SU-DHL-6 (cell line): ENCODE results near the gene ZNF101.
"Not testable (repeated sequence)": the region's sequence is repeated elsewhere in the genome, so short reads cannot be mapped to it uniquely, and the experiment has no call there.

Experiments used
- CTCF ChIP-seq: fragments of 200-600 bp; sonication (generic); IDR thresholded peaks from one replicate; pipeline ENCODE4 v1.5.1; 2017; ENCODE audit warnings: antibody characterized with exemption, mild to moderate bottlenecking, low read length, moderate library complexity; ENCODE audit not compliant: insufficient read depth, poor library complexity, severe bottlenecking
- EZH2phosphoT487 ChIP-seq: fragments of 200-600 bp; sonication (generic), shearing (Covaris generic); conservative IDR thresholded peaks from 2 replicates; pipeline ENCODE4 v1.6.1; 2018; ENCODE audit warnings: mild to moderate bottlenecking, antibody characterized with exemption, low read length, moderate library complexity, mixed read lengths

- TF ChIP-seq CTCF, EZH2phosphoT487: not testable (repeated sequence)
Measured at GRCh38 chr19:19686119-19686518, 17.5 kb downstream of the ZNF101 start.
